WERI-Rb-1 (cell line): Measurements from ENCODE around the gene CA5A.

Experiments
- DNase-seq: peaks from one replicate; pipeline ENCODE4 v3.0.0-alpha.2; 2020
- H3K27ac ChIP-seq: fragments of 250-450 bp; sonication (Bioruptor Pico); 2 replicates; pipeline ENCODE4 v1.5.1; 2020; ENCODE audit warnings: mild to moderate bottlenecking, moderate library complexity
- H3K27me3 ChIP-seq: fragments of 250-450 bp; sonication (Bioruptor Pico); 2 replicates; pipeline ENCODE4 v1.5.1; 2021; ENCODE audit warnings: mild to moderate bottlenecking, low read depth, moderate library complexity; ENCODE audit not compliant: insufficient read depth, severe bottlenecking
- H3K36me3 ChIP-seq: fragments of 250-450 bp; sonication (Bioruptor Pico); 2 replicates; pipeline ENCODE4 v1.5.1; 2020; ENCODE audit warnings: mild to moderate bottlenecking, moderate library complexity
- H3K4me3 ChIP-seq: 2 replicates; pipeline ENCODE4 v1.5.1; 2011; ENCODE audit warnings: low read depth, mild to moderate bottlenecking, control low read depth, low read length
- H3K9me3 ChIP-seq: fragments of 250-450 bp; sonication (Bioruptor Pico); 2 replicates; pipeline ENCODE4 v1.5.1; 2021; ENCODE audit warnings: mild to moderate bottlenecking, moderate library complexity; ENCODE audit not compliant: severe bottlenecking
- TF ChIP-seq, protein P1 (sequence below): IDR thresholded peaks from 2 replicates; pipeline ENCODE4 v1.5.1; 2011; ENCODE audit warnings: low read depth, mild to moderate bottlenecking, control low read depth, inconsistent platforms, low read length

CA5A gene

DNA sequence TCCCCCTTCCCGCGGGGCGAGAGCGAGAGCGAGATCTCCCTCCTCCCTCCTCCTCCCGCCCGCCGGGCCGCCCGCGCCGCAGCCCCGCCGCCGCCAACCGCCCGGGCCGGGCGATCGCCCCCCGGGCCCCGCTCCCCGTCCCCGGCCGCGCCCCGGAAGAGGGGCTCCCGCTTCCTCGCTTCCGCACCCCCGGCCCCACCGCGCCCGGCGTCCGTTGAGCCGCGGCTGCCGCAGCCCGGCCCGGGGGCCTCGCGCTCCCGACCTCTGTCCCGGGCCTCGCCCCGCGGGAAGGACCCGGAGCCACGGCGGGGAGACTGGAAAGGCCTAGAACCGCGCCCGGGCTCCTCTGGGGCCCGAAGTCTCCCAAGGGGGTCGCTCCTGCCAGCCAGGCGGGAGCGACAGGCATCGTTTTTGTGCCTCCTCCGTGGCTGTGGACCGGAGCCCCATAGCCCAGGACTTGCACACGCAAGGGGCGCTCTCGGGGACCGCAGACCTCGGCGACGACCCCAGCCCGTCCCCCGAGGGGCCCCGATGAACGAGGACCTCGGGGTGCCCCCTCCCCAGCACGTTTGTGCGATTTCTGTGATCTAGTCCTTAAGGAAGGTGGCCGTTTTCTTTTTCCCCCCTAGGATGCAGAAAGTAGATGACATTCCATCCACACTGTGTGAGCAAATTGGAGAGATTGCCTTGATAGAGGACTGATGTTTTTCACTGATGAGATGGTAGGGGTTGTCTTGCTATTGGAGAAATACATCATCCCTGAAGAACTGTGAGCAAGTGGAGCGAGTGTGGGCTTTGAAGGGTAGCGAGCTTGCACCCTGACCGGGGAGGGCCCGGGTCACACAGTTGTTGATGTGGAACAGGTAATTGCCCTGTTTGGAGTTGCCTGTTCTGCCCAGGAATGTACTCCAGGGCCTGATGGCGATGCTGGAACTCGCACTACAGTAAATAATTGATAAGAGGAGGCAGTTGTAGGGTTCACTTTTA lies 15.5 kb upstream of the CA5A start:
- TF ChIP-seq, protein P1, sequence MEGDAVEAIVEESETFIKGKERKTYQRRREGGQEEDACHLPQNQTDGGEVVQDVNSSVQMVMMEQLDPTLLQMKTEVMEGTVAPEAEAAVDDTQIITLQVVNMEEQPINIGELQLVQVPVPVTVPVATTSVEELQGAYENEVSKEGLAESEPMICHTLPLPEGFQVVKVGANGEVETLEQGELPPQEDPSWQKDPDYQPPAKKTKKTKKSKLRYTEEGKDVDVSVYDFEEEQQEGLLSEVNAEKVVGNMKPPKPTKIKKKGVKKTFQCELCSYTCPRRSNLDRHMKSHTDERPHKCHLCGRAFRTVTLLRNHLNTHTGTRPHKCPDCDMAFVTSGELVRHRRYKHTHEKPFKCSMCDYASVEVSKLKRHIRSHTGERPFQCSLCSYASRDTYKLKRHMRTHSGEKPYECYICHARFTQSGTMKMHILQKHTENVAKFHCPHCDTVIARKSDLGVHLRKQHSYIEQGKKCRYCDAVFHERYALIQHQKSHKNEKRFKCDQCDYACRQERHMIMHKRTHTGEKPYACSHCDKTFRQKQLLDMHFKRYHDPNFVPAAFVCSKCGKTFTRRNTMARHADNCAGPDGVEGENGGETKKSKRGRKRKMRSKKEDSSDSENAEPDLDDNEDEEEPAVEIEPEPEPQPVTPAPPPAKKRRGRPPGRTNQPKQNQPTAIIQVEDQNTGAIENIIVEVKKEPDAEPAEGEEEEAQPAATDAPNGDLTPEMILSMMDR: 0 out of 2 replicates have a peak, but pooled peaks have one; percentile 5
- H3K27ac ChIP-seq: peak overlapping the region; percentile 100
- H3K4me3 ChIP-seq: peak overlapping the region; percentile 54
- no peaks in the 10 kb centered on the region for H3K27me3 ChIP-seq
- no peaks in the 10 kb centered on the region for H3K9me3 ChIP-seq
- no peak for DNase-seq
- no peaks in the 10 kb centered on the region for H3K36me3 ChIP-seq

DNA sequence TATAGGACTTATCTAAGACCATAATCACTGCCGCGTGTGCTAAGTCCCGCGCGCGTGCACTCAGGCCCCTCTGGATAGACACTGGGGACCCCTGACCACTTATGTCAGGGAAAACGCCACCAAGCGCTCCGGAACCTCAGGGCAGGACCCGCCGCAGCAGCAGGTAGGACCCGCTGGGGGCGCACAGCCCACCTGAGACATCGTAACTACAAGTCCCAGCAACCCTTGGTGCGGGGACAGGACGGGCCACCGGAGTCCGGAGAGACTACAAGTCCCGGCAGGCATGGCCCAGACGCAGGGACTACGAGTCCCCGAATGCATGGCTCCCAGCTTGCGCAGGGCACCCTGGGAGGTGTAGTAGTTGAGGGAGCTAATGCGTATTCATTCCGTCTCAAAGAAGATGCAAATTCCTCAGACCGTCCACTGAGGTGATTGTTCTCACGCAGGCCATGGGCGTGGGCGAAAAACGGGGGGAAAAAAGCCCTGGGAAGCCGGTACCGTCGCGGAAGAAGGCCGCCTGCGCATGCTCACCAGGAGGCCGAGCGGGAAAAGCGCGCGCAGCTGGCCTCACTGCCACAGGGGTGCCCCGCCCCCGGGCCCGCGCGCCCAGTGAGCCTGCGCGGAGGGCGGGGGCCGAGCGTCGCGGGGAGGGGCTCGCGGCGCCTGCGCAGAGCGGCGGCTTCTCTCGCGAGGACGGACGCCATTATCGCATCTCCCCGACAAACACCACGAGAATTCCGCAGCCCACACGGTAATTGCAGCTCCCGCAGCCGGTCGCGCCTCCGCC lies 14.6 kb upstream of the CA5A start, which contains the start of gene BANP:
BANP (plus strand) TSS at position 670 of the 787 bp plus-strand sequence. CDS start 23,682 bp downstream, outside the sequence.
- peak within 1 kb of the TSS; percentile 100 for H3K27ac ChIP-seq
- TF ChIP-seq, protein P1: peak; percentile 56
- H3K4me3 ChIP-seq: peak within 1 kb of the TSS; percentile 54
- no peaks in the 10 kb centered on the region for H3K36me3 ChIP-seq
- peak; percentile 95 for DNase-seq
- no peaks in the 10 kb centered on the region for H3K27me3 ChIP-seq
- no peaks in the 10 kb centered on the region for H3K9me3 ChIP-seq

DNA sequence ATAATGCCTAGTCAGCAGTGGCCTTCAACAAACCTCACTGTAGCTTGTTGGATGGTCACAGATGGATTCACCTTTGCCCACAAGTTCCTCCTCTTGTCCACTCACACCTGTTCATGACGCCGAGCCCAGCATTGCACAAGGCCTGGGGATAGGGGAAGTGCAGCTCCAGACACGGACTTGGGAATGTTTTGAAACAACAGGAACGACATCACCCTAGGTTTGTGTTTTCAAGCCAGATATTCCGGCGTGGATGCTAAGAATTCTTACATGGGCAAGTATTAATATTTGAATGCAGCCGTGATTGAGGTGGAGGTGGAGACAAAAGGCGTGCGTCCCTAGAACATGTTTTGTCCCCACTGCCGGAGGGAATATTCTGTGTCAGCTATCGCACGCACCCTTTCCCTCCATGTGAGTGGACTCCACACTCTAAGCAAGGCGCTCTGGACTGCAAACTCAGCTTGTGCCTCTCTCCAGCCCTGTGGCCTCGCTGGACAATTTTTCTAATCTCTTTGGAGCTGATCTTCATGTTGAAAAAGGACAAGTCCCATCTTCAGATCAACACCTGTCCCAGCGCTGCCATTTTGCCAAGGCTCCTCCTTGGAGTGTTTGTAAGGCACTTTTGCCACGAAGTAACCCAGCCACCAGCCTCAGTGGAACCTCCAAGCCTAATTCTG lies 12.9 kb upstream of the CA5A start:
- no peak overlapping the region for H3K4me3 ChIP-seq
- TF ChIP-seq, protein P1: no peak
- DNase-seq: no peak
- no peaks in the 10 kb centered on the region for H3K36me3 ChIP-seq
- no peak overlapping the region for H3K27ac ChIP-seq
- H3K27me3 ChIP-seq: no peaks in the 10 kb centered on the region
- H3K9me3 ChIP-seq: no peaks in the 10 kb centered on the region

DNA sequence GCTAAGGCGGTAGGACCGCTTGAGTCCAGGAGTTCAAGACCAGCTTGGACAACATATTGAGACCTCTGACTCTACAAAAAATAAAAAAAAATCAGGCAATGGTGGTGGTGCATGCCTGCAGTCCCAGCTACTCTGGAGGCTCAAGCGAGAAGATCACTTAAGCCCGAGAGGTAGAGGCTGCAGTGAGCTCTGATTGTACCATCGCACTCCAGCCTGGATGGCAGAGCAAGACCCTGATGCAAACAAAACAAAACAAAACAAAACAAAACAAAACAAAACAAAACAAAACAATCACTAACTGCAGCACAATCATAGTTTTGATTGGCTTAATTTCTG lies 12.4 kb upstream of the CA5A start:
- H3K27me3 ChIP-seq: no peaks in the 10 kb centered on the region
- TF ChIP-seq, protein P1: no peak
- H3K36me3 ChIP-seq: no peaks in the 10 kb centered on the region
- H3K27ac ChIP-seq: no peak overlapping the region
- H3K4me3 ChIP-seq: no peak overlapping the region
- H3K9me3 ChIP-seq: no peaks in the 10 kb centered on the region
- no peak for DNase-seq

DNA sequence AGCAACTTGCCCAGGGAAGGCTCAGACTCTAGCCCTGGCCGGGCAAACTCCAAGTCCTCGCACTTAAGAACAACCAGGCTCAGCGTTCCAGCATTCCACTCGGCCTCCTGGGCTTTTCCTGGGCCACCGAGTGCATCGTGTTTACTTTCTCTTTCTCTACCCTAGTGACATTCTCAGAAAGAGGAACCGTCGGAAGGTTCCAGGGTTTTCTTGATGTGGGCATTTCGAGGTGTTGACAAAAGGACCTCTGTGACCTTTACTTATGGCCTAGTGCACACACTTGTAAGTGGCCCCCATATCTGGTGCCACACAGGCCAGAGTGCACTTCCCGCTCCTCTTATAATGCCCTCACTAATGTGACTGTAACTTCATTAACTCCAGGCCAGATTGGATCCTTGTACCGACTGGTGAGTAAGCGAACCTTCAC lies 11.8 kb upstream of the CA5A start:
- TF ChIP-seq, protein P1: no peak
- H3K4me3 ChIP-seq: no peak overlapping the region
- H3K36me3 ChIP-seq: no peaks in the 10 kb centered on the region
- no peaks in the 10 kb centered on the region for H3K9me3 ChIP-seq
- DNase-seq: no peak
- no peaks in the 10 kb centered on the region for H3K27me3 ChIP-seq
- no peak overlapping the region for H3K27ac ChIP-seq
